ENCODE measurements around the gene SMAD9. TPM values are rescaled to one million over a fixed set of nuclear protein-coding genes. Genes with fewer than 3 reads are reported as not detected.
"Not testable (repeated sequence)": the region's sequence is repeated elsewhere in the genome, so short reads cannot be mapped to it uniquely, and the experiment has no call there.

SMAD9 gene
- total RNA-seq, 1 donor = 4.3 TPM

DNA sequence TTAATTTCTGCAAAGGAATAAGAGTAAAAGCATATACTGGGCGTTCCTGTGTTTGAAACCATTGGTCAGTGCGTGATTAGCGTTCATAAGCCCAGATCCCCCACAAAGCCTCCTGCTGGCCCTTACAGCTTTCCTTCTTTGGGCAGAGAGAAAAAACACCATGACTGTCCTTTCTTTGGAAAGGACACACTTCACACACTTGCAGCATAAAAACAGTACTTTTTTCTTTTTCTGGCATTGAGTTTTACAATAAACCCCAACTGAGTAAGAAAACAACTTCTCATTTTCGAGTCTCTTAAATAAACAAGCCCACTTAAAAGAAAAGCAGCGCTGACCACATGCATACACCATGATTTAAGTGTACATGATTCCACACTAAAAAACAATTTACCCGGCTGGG lies 35.8 kb downstream of the SMAD9 start:
- no peak overlapping the region for H3K4me3 ChIP-seq (ENCODE audit: low read depth, low read length)
- DNase-seq (ENCODE audit: low read depth) = no peak
- TF ChIP-seq, protein P1, sequence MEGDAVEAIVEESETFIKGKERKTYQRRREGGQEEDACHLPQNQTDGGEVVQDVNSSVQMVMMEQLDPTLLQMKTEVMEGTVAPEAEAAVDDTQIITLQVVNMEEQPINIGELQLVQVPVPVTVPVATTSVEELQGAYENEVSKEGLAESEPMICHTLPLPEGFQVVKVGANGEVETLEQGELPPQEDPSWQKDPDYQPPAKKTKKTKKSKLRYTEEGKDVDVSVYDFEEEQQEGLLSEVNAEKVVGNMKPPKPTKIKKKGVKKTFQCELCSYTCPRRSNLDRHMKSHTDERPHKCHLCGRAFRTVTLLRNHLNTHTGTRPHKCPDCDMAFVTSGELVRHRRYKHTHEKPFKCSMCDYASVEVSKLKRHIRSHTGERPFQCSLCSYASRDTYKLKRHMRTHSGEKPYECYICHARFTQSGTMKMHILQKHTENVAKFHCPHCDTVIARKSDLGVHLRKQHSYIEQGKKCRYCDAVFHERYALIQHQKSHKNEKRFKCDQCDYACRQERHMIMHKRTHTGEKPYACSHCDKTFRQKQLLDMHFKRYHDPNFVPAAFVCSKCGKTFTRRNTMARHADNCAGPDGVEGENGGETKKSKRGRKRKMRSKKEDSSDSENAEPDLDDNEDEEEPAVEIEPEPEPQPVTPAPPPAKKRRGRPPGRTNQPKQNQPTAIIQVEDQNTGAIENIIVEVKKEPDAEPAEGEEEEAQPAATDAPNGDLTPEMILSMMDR (IDR thresholded peaks at IDR 0.05; ENCODE audit: insufficient read depth, low read depth, low read length) = no peak

DNA sequence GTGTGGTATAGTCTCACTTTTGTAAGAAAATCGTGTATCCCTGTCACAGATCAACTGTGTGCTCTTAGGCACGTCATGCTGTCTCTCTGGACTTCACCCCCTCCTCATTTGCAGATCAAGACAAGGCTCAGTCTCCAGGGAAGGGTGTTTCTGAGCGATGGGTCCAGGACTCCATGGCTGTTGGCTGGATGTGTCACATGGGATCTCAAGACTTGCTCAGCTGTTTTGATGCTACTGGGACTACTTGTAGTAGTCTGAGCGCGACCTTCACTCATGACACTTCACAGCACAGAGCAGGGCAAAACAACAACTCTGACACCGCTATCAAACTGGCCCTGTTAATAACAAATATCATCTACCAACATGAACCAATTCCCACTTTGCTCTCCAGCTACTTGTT lies 36.2 kb downstream of the SMAD9 start:
- no peak overlapping the region for H3K4me3 ChIP-seq (ENCODE audit: low read depth, low read length)
- no peak for DNase-seq (ENCODE audit: low read depth)
- TF ChIP-seq, protein P1 (IDR thresholded peaks at IDR 0.05; ENCODE audit: insufficient read depth, low read depth, low read length) = no peak

GRCh38 chr13:36883392-36883791 lies 36.6 kb downstream of the SMAD9 start:
- not testable (repeated sequence) for H3K4me3 ChIP-seq (ENCODE audit: low read depth, low read length); DNase-seq (ENCODE audit: low read depth)

- no peak overlapping the region for H3K4me3 ChIP-seq (ENCODE audit: low read depth, low read length)
- TF ChIP-seq, protein P1 (IDR thresholded peaks at IDR 0.05; ENCODE audit: insufficient read depth, low read depth, low read length) = no peak
- DNase-seq (ENCODE audit: low read depth) = no peak
These were observed 37.1 kb downstream of the SMAD9 start for GRCh38 chr13:36882829-36883390.

GRCh38 chr13:36880961-36881360 lies 39.1 kb downstream of the SMAD9 start:
- H3K4me3 ChIP-seq (ENCODE audit: low read depth, low read length) = no peak overlapping the region
- no peak for DNase-seq (ENCODE audit: low read depth)
- TF ChIP-seq, protein P1 (IDR thresholded peaks at IDR 0.05; ENCODE audit: insufficient read depth, low read depth, low read length) = no peak

DNA sequence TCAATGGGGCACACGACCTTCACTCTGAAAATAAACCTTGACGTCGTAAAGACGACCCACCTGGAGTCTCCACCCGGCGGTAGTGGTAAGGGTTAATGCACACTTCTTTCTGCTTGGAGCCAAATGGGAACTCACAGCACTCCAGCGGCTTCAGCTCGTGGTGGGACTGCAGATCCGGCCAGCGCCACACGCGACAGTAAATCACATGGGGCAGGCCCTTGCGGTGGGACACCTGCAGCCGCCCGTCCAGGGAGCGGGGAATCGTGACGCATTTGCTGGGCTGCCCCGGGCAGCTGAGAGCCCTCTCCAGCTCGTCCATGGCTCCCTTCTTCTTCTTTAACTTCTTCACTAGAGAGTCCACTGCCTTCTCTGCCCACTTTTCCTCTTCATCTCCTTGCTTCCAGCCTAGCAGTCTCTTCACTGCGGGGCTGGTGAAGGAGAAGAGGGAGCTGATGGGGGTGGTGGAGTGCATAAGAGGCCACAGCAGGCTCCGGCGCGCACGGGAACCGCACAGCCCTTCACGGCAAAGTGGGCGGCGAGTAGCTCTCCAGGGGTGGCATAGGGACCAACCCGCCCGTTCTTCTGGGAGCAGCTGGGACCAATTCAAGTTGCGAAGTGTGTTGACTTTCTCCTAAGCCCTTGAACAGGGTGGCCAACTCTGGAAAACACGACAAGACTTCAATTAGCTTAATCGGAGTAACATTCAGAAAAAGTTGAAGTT lies 40.7 kb downstream of the SMAD9 start:
- no peak for DNase-seq (ENCODE audit: low read depth)
- TF ChIP-seq, protein P1 (IDR thresholded peaks at IDR 0.05; ENCODE audit: insufficient read depth, low read depth, low read length) = no peak
- H3K4me3 ChIP-seq (ENCODE audit: low read depth, low read length) = no peak overlapping the region

DNA sequence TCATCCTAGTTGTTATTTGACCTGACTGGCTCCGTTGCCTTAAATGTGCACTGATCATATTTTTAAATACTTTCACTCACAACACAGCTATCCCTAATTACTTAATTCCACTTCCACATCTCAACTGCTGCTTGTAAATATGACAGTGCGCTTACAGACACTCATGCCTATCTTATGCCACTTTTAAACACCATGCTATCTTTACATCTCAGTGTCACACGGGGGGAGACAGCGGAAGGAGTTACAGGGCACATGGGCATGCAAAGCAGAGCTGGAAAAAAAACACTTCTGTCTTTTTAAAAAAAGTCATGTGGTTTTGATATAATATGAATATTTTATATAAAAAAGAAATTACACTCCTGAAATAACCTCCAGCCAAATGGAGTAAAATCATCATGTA lies 44.1 kb downstream of the SMAD9 start:
- H3K4me3 ChIP-seq (ENCODE audit: low read depth, low read length) = no peak overlapping the region
- TF ChIP-seq, protein P1 (IDR thresholded peaks at IDR 0.05; ENCODE audit: insufficient read depth, low read depth, low read length) = no peak
- DNase-seq (ENCODE audit: low read depth) = no peak
